Type B pancreatic cell (in vitro differentiated cells): ENCODE results near the gene CHCHD6. TPM values are rescaled to one million over a fixed set of nuclear protein-coding genes. Genes with fewer than 3 reads are reported as not detected.

Experiments
- DNase-seq: peaks from one replicate; pipeline ENCODE4 v3.0.0; 2021; ENCODE audit warnings: mixed read lengths; ENCODE audit not compliant: unreplicated experiment; ENCODE audit errors: extremely low spot score
- H3K27ac Mint-ChIP-seq: 2 replicates; pipeline ENCODE4 v1.8.0; 2021; ENCODE audit warnings: mild to moderate bottlenecking, mixed read lengths
- H3K27me3 Mint-ChIP-seq: 2 replicates; pipeline ENCODE4 v1.8.0; 2021; ENCODE audit warnings: mixed read lengths
- H3K36me3 Mint-ChIP-seq: 2 replicates; pipeline ENCODE4 v1.8.0; 2021; ENCODE audit warnings: mixed read lengths
- H3K4me1 Mint-ChIP-seq: one replicate; pipeline ENCODE4 v1.8.0; 2021; ENCODE audit warnings: mixed read lengths; ENCODE audit not compliant: unreplicated experiment
- H3K4me3 Mint-ChIP-seq: 2 replicates; pipeline ENCODE4 v1.8.0; 2021; ENCODE audit warnings: mild to moderate bottlenecking, mixed read lengths
- H3K9me3 Mint-ChIP-seq: 2 replicates; pipeline ENCODE4 v1.8.0; 2021; ENCODE audit warnings: mixed read lengths
- total RNA-seq: library from RNA; stranded (reverse); gene quantifications from 2 replicates; pipeline ENCODE4 v1.2.1, GENCODE V29; 2021; ENCODE audit warnings: low replicate concordance
- TF ChIP-seq, protein P1 (sequence below): fragments of 200-600 bp; sonication (generic); conservative IDR thresholded peaks from 2 replicates; pipeline ENCODE4 v1.5.0; 2021; ENCODE audit warnings: antibody characterized with exemption, mild to moderate bottlenecking

Gene CHCHD6
- total RNA-seq, 1 donor from 2014 or later: 17.5 TPM

DNA sequence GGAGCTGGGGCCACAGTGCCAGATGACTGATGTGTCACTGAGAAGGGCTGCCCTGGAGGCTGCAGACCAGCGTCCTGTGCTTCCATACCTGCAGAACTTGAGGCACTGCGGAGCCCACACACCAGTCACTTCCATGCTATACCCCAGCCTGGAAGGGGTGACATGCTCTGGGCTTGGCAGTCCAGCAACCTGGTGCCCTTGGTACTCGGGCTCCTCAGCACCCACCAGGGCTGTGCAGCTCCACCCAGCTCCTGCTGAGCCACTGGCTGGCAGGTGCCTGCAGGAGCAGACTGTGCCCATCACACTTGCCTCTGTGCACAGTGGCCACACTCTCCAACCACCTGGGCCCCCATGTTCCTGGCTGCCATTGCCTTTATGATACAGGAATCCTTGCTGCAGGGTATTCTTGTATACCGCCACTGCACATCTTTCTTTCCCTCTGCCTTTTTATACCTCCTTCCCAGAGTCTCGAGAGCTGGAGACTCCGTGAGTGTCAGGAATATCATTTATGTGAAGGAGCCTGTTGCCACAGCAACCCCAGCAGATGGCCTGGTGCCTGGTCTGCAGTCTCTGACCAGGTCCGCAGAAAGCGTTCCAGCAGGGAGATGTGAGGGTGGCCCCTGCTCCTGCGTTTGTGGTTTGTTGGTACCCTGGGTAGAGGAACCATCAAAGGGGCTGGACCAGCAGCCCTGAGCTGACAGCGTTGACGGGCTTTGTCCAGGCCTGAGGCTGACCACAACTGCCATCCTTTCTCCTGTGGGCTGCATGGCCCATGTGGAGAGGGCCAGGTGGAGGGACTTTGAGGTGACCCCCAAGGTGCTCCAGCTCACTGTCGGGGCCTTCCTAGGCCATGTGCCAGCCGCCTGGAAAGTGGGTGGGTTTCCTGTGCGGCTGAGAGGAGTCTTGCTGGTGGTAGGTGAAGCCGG, 185.5 kb downstream of the CHCHD6 start:
- TF ChIP-seq, protein P1, sequence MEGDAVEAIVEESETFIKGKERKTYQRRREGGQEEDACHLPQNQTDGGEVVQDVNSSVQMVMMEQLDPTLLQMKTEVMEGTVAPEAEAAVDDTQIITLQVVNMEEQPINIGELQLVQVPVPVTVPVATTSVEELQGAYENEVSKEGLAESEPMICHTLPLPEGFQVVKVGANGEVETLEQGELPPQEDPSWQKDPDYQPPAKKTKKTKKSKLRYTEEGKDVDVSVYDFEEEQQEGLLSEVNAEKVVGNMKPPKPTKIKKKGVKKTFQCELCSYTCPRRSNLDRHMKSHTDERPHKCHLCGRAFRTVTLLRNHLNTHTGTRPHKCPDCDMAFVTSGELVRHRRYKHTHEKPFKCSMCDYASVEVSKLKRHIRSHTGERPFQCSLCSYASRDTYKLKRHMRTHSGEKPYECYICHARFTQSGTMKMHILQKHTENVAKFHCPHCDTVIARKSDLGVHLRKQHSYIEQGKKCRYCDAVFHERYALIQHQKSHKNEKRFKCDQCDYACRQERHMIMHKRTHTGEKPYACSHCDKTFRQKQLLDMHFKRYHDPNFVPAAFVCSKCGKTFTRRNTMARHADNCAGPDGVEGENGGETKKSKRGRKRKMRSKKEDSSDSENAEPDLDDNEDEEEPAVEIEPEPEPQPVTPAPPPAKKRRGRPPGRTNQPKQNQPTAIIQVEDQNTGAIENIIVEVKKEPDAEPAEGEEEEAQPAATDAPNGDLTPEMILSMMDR: no peak
- H3K9me3 Mint-ChIP-seq: no peaks in the 10 kb centered on the region
- H3K4me1 Mint-ChIP-seq: peaks cover 10% of the 10 kb centered on the region
- H3K4me3 Mint-ChIP-seq: no peak overlapping the region
- H3K27me3 Mint-ChIP-seq: no peaks in the 10 kb centered on the region
- peaks cover 4% of the 10 kb centered on the region for H3K36me3 Mint-ChIP-seq
- no peak for DNase-seq
- H3K27ac Mint-ChIP-seq: no peak overlapping the region

DNA sequence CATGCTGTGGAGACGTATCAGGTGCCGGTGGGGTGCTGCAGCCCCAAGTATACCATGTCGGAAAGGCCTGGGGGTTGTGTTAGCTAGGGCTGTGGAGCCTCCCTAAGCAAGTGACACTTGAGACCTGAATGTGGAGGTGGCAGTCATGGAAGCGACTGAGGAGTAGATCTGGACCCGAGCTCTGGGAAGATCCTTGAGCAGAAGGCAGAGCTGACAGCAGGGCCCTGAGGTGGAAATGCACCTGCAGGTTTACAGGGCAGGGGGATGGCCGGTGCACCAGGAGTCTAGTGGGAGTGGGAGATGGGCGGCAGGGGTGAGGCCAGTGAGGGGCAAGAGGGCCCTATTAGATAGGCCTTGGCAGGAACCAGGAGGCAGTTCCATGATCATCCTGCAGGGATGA, 187.1 kb downstream of the CHCHD6 start:
- no peaks in the 10 kb centered on the region for H3K9me3 Mint-ChIP-seq
- H3K27ac Mint-ChIP-seq: no peak overlapping the region
- H3K27me3 Mint-ChIP-seq: no peaks in the 10 kb centered on the region
- no peak overlapping the region for H3K4me3 Mint-ChIP-seq
- TF ChIP-seq, protein P1: no peak
- H3K4me1 Mint-ChIP-seq: peaks cover 23% of the 10 kb centered on the region
- DNase-seq: no peak
- peaks cover 4% of the 10 kb centered on the region for H3K36me3 Mint-ChIP-seq

DNA sequence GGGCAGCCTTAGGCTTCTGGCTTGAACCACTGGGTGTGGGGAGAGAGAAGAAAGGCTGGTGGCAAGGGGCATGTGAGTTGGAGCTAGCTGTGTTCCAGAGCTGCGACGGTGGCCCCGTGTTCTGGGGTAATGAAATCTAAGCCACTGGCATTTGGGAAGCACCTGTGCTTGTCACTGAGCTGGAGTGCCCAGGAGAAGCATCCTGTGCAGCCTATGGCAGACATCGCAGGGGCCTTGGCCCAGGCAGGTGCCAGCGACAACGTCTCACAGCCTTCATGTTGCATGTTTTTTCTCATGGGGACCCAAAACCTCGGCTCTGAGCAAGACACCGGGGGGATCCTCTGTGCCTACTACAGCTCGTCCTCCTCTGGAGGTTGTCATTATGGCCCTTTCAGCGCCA, 187.8 kb downstream of the CHCHD6 start:
- Mint-ChIP-seq H3K4me1 (peaks cover 27% of the 10 kb centered on the region), H3K27me3 (no peaks in the 10 kb centered on the region), H3K36me3 (peaks cover 4% of the 10 kb centered on the region), H3K27ac (no peak overlapping the region), H3K4me3 (no peak overlapping the region), H3K9me3 (no peaks in the 10 kb centered on the region)
- TF ChIP-seq, protein P1: no peak
- DNase-seq: no peak

DNA sequence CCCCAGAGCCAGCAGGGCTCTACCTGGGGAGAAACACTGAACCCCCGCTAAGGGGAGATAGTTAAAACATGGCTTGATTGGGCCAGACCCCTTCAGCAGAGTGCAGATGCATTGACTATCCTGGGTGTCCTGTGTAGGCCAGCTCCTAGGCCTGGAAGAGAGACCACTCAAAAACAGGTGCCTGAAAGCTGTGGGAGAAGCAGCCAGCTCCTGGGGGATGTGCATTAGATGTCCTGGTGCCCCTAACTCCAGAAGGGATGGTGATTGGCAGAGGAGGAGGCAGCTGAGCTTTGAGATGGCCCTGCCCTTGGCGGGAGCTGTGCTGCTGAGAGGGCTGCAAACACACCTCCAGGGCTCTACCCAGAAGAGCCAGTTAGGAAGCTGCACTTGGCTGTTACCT, 189.6 kb downstream of the CHCHD6 start:
- DNase-seq: no peak
- Mint-ChIP-seq H3K4me1 (peaks cover 21% of the 10 kb centered on the region), H3K27ac (no peak overlapping the region), H3K9me3 (no peaks in the 10 kb centered on the region), H3K27me3 (no peaks in the 10 kb centered on the region), H3K36me3 (peaks cover 4% of the 10 kb centered on the region), H3K4me3 (no peak overlapping the region)
- TF ChIP-seq, protein P1: no peak

DNA sequence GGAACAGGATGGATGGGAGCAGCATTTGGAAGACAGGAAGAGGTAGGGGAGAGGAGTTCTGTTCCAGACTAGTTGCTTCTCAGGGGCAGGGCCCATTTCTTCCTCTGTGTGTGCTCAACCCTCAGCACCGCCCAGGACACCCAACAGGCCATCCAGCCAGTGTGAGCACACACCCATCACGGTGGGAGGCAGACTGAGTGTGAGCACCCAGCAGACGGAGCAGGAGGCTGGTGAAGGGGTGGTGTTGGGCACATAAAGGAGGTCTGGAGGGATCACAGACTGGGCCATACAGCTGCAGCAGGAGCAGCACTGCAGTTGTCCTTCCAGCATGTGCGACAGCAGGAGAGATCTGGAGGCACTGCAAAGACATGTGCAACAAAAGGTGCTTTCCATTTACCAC, 190.4 kb downstream of the CHCHD6 start:
- no peak for DNase-seq
- Mint-ChIP-seq H3K4me1 (peaks cover 21% of the 10 kb centered on the region), H3K36me3 (peaks cover 6% of the 10 kb centered on the region), H3K4me3 (no peak overlapping the region), H3K27ac (no peak overlapping the region), H3K9me3 (no peaks in the 10 kb centered on the region), H3K27me3 (no peaks in the 10 kb centered on the region)
- TF ChIP-seq, protein P1: no peak
